NCI-H460 (cell line): Measurements from ENCODE around the gene MGAT2. TPM values are rescaled to one million over a fixed set of nuclear protein-coding genes. Genes with fewer than 3 reads are reported as not detected.
"Not testable (repeated sequence)": the region's sequence is repeated elsewhere in the genome, so short reads cannot be mapped to it uniquely, and the experiment has no call there.

Experiments used
- DNase-seq: peaks from one replicate; pipeline ENCODE4 v3.0.0-alpha.2; 2016; ENCODE audit warnings: low read depth; ENCODE audit errors: extremely low read depth
- total RNA-seq: library from RNA; depleted of rRNA; stranded (reverse); fragments of >200 nt; shearing (Covaris generic); gene quantifications from 2 replicates; pipeline ENCODE4 v1.2.3, GENCODE V29; 2014

MGAT2 gene
- total RNA-seq, 1 experiment from 2014 or later = 49.5 TPM

- DNase-seq = no peak
These were observed 13.0 kb upstream of the MGAT2 start for GRCh38 chr14:49607583-49607982.

GRCh38 chr14:49612251-49612650, 8.3 kb upstream of the MGAT2 start:
- no peak for DNase-seq

GRCh38 chr14:49612671-49613070, 7.9 kb upstream of the MGAT2 start:
- DNase-seq = no peak

GRCh38 chr14:49614196-49614595, 6.4 kb upstream of the MGAT2 start:
- DNase-seq = no peak

- no peak for DNase-seq
These were observed 4.8 kb upstream of the MGAT2 start for GRCh38 chr14:49615776-49616175.

GRCh38 chr14:49617852-49618519, 2.6 kb upstream of the MGAT2 start:
- DNase-seq = no peak

- not testable (repeated sequence) for DNase-seq
These were observed 1.3 kb upstream of the MGAT2 start for GRCh38 chr14:49619273-49619672.

- DNase-seq = no peak
These were observed 869 bp upstream of the MGAT2 start for GRCh38 chr14:49619730-49620129.

GRCh38 chr14:49621114-49621881, 699 bp downstream of the MGAT2 start:
- no peak for DNase-seq

- DNase-seq = no peak
These were observed 1.5 kb downstream of the MGAT2 start for GRCh38 chr14:49622022-49622607.

GRCh38 chr14:49623387-49623786, 2.8 kb downstream of the MGAT2 start:
- DNase-seq = no peak

GRCh38 chr14:49623941-49624839, 3.6 kb downstream of the MGAT2 start:
- DNase-seq = no peak

- DNase-seq = peak; percentile 91
These were observed 13.3 kb downstream of the MGAT2 start for GRCh38 chr14:49633640-49634546.

- DNase-seq = peak; percentile 54
These were observed 14.1 kb downstream of the MGAT2 start, which contains the start of gene DNAAF2 for GRCh38 chr14:49634547-49635334. Gene DNAAF2, minus strand, starts transcription at chr14:49635244. Its CDS starts 95 bp downstream, at chr14:49635149.

- DNase-seq = no peak
These were observed 16.3 kb downstream of the MGAT2 start for GRCh38 chr14:49636866-49637265.

- no peak for DNase-seq
These were observed 17.0 kb downstream of the MGAT2 start for GRCh38 chr14:49637534-49638078.

GRCh38 chr14:49640540-49641417, 20.2 kb downstream of the MGAT2 start:
- DNase-seq = no peak
